Naive B cell (primary cell): ENCODE data around the gene NFIA. TPM values are rescaled to one million over a fixed set of nuclear protein-coding genes. Genes with fewer than 3 reads are reported as not detected.

Source experiments
- ATAC-seq, 2 donors: fragments of 150-1000 bp; cut with Tn5 transposase; 2 replicates each; pipeline ENCODE4 v1.10.0; 2021; ENCODE audit warnings: low read depth in 2 of 2, mild to moderate bottlenecking in 2 of 2, moderate library complexity in 2 of 2
- DNase-seq: peaks from one replicate; pipeline ENCODE4 v3.0.0; 2022
- H3K27ac Mint-ChIP-seq, 6 donors: one replicate each; pipeline ENCODE4 v1.8.0; 2020 to 2022; ENCODE audit warnings: mild to moderate bottlenecking in 6 of 6, mixed read lengths in 6 of 6, moderate library complexity in 5 of 6, inconsistent platforms in 2 of 6
- H3K27me3 Mint-ChIP-seq, 3 donors: one replicate each; pipeline ENCODE4 v1.8.0; 2021 to 2022; ENCODE audit warnings: mixed read lengths in 3 of 3, mild to moderate bottlenecking in 1 of 3
- H3K36me3 Mint-ChIP-seq, 2 donors: one replicate each; pipeline ENCODE4 v1.8.0; 2020 to 2022; ENCODE audit warnings: mixed read lengths in 2 of 2, inconsistent platforms in 1 of 2, mild to moderate bottlenecking in 1 of 2
- H3K4me1 Mint-ChIP-seq, 3 donors: one replicate each; pipeline ENCODE4 v1.8.0; 2020 to 2022; ENCODE audit warnings: mixed read lengths in 3 of 3, inconsistent platforms in 1 of 3, mild to moderate bottlenecking in 1 of 3, moderate library complexity in 1 of 3
- H3K4me3 Mint-ChIP-seq, 8 donors: one replicate each; pipeline ENCODE4 v1.8.0; 2020 to 2022; ENCODE audit warnings: mild to moderate bottlenecking in 8 of 8, mixed read lengths in 8 of 8, moderate library complexity in 8 of 8, inconsistent platforms in 2 of 8
- H3K9me3 Mint-ChIP-seq, 7 donors: one replicate each; pipeline ENCODE4 v1.8.0; 2020 to 2022; ENCODE audit warnings: mixed read lengths in 7 of 7, mild to moderate bottlenecking in 5 of 7, inconsistent platforms in 2 of 7, moderate library complexity in 1 of 7
- polyA plus RNA-seq, 6 donors: library from polyadenylated mRNA; unstranded; fragments of 300-500 nt; fragmentation: Illumina TruSeq; gene quantifications; one replicate each; pipeline ENCODE4 v1.2.3, GENCODE V29; 2021; ENCODE audit warnings: low read depth in 6 of 6

Gene NFIA
- polyA plus RNA-seq, 6 donors from 2014 or later = 0.77 to 5.7 (median 1.4) TPM

DNA sequence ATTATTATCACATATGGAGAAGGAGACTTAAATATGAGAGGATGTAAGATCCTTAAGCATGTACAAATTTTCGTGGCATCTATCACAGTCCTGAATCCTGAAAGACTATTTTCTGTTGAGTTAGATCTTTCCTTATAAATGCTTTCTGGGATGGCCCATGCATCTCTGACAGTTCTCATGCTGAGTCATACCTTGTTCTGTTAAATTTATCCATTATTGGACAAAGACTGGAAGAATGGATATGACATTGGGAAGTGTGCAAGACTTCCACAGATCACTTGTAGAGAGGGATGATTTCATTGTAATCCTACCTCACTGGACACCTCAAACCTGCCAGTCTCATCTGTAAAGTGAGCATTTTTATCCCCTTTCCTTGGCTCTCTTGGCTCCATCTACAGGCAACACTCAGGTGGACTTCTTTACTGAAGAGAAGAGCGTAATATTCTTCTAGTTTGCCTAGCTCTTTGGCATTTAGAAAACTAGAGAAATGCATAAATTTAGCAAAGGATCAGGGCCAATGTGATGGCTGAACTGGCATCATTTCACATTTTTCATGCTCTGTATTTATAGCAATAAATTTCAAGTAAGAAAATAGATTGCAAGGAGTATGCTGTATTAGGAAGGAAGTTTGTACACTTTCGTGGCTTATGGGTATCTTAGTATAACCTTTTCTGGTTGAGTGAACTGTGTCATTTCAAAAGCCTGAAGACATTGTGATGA lies 128.2 kb downstream of the NFIA start:
- Mint-ChIP-seq H3K27ac (peak overlapping the region in 1 of 6 donors; percentile 51), H3K4me3 (no peak overlapping the region), H3K36me3 (no peaks in the 10 kb centered on the region), H3K4me1 (no peaks in the 10 kb centered on the region), H3K9me3 (no peaks in the 10 kb centered on the region), H3K27me3 (peaks cover 4 to 23% (median 5%) of the 10 kb centered on the region in 3 donors)
- DNase-seq = no peak
- ATAC-seq = no peak

DNA sequence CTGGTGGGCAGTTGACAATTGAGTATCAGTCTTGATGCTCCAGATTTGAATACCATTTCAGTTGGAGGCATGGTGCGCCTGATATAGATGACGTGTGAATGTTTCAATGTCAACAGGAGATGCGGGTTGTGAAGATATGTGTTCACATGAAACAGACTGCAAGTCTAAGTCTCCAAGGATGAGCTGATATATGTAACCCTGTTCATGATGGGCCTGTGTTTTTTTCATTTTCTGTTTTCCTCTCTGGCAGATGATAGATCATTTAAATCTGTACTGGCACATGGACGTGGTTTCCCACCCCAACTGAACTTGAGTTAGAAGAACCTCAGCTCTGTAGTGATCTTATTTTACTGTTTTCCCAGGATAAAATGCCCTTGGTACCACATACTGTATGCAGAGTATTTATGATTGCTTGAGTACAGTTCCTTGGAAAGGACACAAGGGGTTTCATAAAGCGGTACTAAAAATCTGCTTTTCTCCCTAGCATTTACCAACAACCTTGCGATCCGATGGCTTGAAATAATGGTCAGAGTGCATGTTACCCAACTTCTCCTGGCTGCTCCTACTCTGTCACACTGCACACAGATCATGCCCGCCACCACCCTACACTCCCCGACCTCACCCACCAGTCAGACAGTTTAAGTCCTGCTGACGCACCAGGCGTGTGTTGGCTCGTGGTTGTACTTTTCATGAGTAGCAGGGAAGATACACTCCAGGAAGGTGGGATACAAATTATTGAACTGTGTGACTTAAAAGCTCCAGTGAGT lies 131.1 kb downstream of the NFIA start:
- no peak for ATAC-seq
- H3K4me1 Mint-ChIP-seq = no peaks in the 10 kb centered on the region
- no peak for DNase-seq
- H3K4me3 Mint-ChIP-seq = no peak overlapping the region
- no peak overlapping the region for H3K27ac Mint-ChIP-seq
- peaks cover 0 to 11% (median 0%) of the 10 kb centered on the region in 3 donors for H3K27me3 Mint-ChIP-seq
- no peaks in the 10 kb centered on the region for H3K36me3 Mint-ChIP-seq
- H3K9me3 Mint-ChIP-seq = no peaks in the 10 kb centered on the region

DNA sequence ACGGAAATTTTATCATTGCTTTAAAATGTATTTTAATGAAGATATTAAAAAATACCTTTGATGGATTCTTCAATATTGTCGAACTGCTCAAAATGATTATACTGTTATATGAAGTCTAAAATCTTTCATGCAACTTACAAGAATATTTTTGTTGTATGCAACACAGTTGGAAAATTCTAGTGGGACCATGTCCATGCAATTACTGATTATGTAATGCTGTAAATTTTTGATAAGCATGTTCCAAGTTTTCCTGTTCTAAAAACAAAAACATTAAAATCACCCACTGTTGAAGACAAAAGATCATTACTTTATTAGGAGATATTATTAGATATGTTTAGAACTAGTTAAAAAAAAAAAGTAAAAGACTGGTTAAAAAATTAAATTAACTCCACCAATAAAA lies 132.8 kb downstream of the NFIA start:
- H3K36me3 Mint-ChIP-seq = no peaks in the 10 kb centered on the region
- no peak overlapping the region for H3K4me3 Mint-ChIP-seq
- peaks cover 0 to 2% (median 0%) of the 10 kb centered on the region in 7 donors for H3K9me3 Mint-ChIP-seq
- H3K27ac Mint-ChIP-seq = no peak overlapping the region
- H3K27me3 Mint-ChIP-seq = peaks cover 0 to 11% (median 0%) of the 10 kb centered on the region in 3 donors
- no peaks in the 10 kb centered on the region for H3K4me1 Mint-ChIP-seq
- DNase-seq = no peak
- ATAC-seq = no peak

DNA sequence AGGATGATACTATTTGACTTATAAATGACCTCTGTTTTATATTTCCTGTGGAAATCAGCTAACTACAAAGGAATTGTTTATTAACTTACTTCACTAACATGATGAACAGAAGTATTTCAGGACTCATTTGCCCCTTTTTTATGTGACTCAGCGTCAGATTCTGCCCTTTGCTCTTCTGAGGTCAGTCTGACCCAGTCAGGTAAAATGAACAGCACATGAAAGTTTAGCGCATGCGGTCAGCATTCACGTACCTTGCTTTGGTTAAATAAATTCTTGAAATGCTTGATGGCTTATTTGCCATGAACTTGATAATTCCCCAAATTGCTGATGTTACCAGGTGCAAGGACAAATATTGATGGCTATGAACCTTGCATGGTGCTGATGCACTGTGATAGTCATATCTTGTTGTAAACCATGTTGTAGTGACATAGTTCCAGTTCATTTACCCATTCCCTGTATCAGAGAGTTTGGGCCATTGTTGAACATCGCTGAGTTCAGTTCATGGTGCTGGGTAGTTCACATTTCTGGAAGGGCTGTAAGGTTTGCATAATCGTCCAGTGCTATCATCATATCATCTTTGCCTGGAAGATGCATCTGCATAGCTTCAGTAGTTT lies 133.4 kb downstream of the NFIA start:
- H3K36me3 Mint-ChIP-seq = no peaks in the 10 kb centered on the region
- DNase-seq (no peak), ATAC-seq (no peak)
- H3K4me1 Mint-ChIP-seq = no peaks in the 10 kb centered on the region
- H3K4me3 Mint-ChIP-seq = no peak overlapping the region
- peaks cover 0 to 11% (median 0%) of the 10 kb centered on the region in 3 donors for H3K27me3 Mint-ChIP-seq
- no peak overlapping the region for H3K27ac Mint-ChIP-seq
- H3K9me3 Mint-ChIP-seq = peaks cover 0 to 2% (median 0%) of the 10 kb centered on the region in 7 donors

DNA sequence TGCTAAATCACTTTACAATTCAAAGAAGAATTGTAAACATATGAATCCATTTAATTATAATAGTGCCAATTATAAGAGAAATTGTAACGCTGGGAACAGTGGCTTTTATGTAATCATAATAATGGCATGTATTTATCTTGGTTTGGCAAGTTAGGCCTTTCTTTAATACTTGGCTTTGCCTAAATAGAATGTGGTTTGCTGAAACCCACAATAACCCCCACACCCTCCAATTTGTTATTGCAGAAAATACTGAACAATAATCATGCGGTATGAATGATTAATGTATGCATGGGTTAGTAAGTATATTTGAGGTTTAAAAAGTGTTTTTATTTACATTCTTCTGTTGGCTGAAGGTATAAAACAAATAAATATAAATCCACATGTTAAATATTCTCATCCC lies 138.2 kb downstream of the NFIA start:
- no peaks in the 10 kb centered on the region for H3K36me3 Mint-ChIP-seq
- DNase-seq (no peak), ATAC-seq (no peak)
- no peak overlapping the region for H3K4me3 Mint-ChIP-seq
- H3K27ac Mint-ChIP-seq = no peak overlapping the region
- no peaks in the 10 kb centered on the region for H3K27me3 Mint-ChIP-seq
- peaks cover 0 to 2% (median 0%) of the 10 kb centered on the region in 7 donors for H3K9me3 Mint-ChIP-seq
- H3K4me1 Mint-ChIP-seq = no peaks in the 10 kb centered on the region

DNA sequence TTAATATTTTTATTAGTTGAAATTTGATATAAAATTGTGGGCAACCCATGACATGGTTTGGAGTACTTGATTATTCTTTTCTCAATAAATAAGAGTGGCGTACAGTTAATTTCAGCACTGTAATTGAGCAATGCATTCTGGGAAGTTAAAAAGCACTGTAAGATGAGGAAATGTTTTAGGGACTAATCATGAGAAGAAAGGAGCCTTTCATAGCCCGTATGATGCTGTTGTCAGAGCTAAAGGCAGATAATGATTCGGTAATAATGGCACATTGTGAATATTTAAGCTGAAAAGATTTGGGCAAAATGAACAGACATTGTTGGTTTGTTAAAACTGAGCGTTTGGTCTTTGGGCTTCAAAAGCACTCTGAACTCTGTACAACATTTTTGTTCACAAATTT lies 139.3 kb downstream of the NFIA start:
- H3K36me3 Mint-ChIP-seq = no peaks in the 10 kb centered on the region

DNA sequence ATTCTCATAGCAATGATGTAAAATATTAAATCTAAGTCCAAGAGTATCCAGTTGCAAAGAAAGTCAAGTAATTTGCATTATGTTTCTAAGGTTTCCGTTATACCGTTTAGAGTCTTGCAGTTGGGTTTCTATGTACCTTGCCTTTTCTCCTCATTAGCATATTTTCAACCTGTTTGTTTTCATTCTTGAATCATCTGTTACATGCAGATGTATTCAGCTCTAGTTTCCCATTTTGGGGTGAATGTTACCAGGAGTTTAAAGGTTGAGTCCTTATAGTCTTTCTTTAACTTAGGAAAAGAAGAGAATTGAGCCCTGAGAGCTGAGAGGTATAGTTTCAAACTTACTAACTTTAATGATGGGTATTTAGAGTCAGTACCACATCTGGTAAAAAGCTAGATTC lies 139.9 kb downstream of the NFIA start:
- ATAC-seq (no peak), DNase-seq (no peak)
- Mint-ChIP-seq H3K9me3 (peaks cover 0 to 2% (median 0%) of the 10 kb centered on the region in 7 donors), H3K27me3 (no peaks in the 10 kb centered on the region), H3K27ac (no peak overlapping the region), H3K4me1 (no peaks in the 10 kb centered on the region), H3K36me3 (no peaks in the 10 kb centered on the region), H3K4me3 (no peak overlapping the region)

More for the DNA sequence above, 139.3 kb downstream of the NFIA start:
- DNase-seq (no peak), ATAC-seq (no peak)
- peaks cover 0 to 2% (median 0%) of the 10 kb centered on the region in 7 donors for H3K9me3 Mint-ChIP-seq
- H3K27ac Mint-ChIP-seq = no peak overlapping the region
- no peaks in the 10 kb centered on the region for H3K27me3 Mint-ChIP-seq
- no peak overlapping the region for H3K4me3 Mint-ChIP-seq
- no peaks in the 10 kb centered on the region for H3K4me1 Mint-ChIP-seq

DNA sequence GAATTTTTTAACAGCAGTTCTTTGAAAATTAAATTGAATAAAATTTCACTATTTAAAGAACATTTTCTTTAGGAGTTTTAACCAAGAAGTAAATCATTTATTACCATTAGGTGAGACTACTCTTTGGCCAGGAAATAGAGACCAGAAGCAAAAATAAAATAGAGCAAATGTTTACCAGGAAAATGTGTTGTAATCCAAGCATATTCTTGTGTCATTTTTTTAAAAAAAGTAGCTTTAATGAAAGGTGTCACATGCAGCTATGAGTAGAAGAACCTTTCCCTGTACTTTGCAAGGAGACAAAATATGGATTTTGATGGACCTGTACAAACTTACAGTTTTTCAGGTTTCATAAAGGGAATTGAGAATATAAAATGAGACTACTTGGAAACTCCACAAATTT lies 140.8 kb downstream of the NFIA start:
- H3K27me3 Mint-ChIP-seq = no peaks in the 10 kb centered on the region
- no peak for DNase-seq
- H3K4me1 Mint-ChIP-seq = no peaks in the 10 kb centered on the region
- no peaks in the 10 kb centered on the region for H3K36me3 Mint-ChIP-seq
- H3K4me3 Mint-ChIP-seq = no peak overlapping the region
- peaks cover 0 to 2% (median 0%) of the 10 kb centered on the region in 7 donors for H3K9me3 Mint-ChIP-seq
- ATAC-seq = no peak
- H3K27ac Mint-ChIP-seq = no peak overlapping the region

DNA sequence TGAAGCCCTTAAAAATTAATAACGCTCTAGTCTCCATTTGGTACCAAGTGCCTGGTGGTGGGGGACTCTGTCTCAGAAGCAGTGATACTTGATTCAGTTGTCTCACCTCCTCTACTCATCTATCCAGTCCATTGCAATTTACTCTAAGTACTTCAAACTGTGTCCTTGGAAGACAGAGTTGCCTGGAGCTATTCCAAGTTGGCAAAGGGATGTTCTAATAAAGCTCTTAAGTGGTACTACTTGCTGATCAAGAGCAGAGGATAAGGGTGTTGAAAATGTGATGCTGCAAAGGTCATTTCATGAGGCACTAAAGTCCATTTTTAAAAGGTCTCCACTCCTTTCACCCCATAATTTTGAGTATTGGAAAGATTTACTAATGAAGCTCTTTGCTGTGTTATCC lies 142.2 kb downstream of the NFIA start:
- ATAC-seq = no peak
- peaks cover 0 to 2% (median 0%) of the 10 kb centered on the region in 7 donors for H3K9me3 Mint-ChIP-seq

DNA sequence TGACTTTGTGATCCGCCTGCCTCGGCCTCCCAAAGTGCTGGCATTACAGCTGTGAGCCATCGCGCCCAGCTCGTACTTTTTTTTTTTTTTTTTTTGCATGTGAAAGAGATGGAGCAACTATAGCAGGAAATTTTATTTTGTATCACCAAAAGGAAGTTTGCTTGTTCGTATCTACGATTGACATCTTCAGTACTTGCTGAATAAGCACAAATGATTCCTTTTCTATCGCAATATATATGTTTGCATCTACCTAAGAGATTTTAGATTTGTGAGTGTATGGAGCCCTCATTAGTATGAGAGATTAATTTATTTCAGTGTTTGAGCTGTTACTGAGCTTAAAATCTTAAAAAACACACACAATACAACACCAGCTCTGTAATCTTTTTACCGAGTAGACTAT lies 143.1 kb downstream of the NFIA start:
- no peak for ATAC-seq
- H3K9me3 Mint-ChIP-seq = no peaks in the 10 kb centered on the region
- no peak for DNase-seq
- H3K36me3 Mint-ChIP-seq = no peaks in the 10 kb centered on the region
- no peaks in the 10 kb centered on the region for H3K27me3 Mint-ChIP-seq
- no peaks in the 10 kb centered on the region for H3K4me1 Mint-ChIP-seq
- no peak overlapping the region for H3K27ac Mint-ChIP-seq
- H3K4me3 Mint-ChIP-seq = no peak overlapping the region

More for the DNA sequence above, 142.2 kb downstream of the NFIA start:
- Mint-ChIP-seq H3K36me3 (no peaks in the 10 kb centered on the region), H3K4me3 (no peak overlapping the region), H3K27me3 (no peaks in the 10 kb centered on the region), H3K27ac (no peak overlapping the region), H3K4me1 (no peaks in the 10 kb centered on the region)
- no peak for DNase-seq

DNA sequence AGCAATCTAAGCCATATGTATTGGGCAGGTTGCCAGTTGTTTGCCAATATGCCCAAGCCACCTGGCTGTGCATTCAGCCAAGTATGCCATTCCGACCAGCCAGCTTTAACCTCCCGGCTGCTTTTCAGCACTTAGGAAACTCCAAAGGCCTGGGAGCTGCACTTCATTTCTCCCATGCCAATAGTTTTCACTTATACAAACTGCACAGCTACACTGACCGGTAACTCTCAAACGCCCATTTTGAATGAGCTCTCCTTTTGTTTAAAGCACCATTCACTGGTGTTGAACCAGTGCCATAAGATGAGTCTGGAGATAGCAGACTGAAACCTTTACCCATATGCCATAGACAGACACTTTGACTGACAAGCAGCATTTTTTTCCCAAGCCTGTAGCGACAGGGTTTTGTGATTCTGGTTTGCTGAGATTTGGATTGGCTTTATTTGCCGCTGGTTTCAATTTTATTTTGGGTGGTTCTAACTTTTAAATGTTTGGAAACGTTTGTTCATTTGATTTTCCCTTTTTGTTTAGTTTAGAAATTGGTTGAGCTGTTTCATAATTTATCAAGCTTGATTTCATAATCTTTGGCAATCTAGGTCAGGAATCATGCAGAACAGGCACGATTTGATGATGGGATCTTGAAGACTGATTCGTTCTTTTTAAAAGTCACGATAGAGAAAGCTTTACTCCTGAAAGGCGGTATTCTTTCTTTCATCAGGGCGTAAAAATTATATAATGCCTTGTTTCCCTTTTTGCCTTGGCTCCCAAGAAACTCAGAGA lies 144.6 kb downstream of the NFIA start:
- no peak overlapping the region for H3K4me3 Mint-ChIP-seq

DNA sequence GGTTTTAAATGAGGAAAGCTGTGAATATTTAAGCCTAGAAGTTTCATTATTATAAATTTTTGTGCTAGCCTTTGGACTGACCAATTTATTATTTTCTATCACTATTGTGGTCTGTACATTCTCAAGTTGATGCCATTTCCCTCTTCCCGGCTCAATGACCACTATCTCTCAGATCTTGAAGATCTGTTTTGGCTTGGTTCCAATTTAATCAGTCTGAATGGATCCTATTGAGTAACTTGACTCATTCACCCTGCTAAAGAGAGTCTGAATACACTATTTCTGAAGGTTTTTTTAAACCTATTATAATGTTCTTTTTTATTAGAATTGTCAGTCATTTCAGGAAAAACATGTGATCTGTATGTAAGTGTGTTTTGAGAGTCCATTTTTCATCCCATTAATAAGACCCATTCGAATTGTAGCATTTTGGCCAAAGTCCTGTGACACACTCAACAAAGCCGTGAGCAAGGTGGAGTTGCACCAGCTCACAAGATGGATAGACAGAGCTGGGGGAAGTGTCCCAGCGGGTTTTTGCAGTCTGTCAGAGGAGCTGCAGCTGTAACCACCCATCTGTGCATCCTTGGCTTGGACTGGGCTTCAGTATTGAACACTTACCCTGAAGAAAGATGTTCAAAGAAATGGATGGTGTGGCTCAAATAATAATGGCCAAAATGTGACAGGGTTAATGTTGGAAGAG lies 145.6 kb downstream of the NFIA start:
- ATAC-seq (no peak), DNase-seq (no peak)
- Mint-ChIP-seq H3K4me1 (no peaks in the 10 kb centered on the region), H3K4me3 (no peak overlapping the region), H3K27ac (no peak overlapping the region), H3K36me3 (no peaks in the 10 kb centered on the region), H3K27me3 (no peaks in the 10 kb centered on the region), H3K9me3 (no peaks in the 10 kb centered on the region)

More for the DNA sequence above, 144.6 kb downstream of the NFIA start:
- no peak for ATAC-seq
- Mint-ChIP-seq H3K36me3 (no peaks in the 10 kb centered on the region), H3K27me3 (no peaks in the 10 kb centered on the region), H3K9me3 (no peaks in the 10 kb centered on the region), H3K4me1 (no peaks in the 10 kb centered on the region), H3K27ac (no peak overlapping the region)
- no peak for DNase-seq

DNA sequence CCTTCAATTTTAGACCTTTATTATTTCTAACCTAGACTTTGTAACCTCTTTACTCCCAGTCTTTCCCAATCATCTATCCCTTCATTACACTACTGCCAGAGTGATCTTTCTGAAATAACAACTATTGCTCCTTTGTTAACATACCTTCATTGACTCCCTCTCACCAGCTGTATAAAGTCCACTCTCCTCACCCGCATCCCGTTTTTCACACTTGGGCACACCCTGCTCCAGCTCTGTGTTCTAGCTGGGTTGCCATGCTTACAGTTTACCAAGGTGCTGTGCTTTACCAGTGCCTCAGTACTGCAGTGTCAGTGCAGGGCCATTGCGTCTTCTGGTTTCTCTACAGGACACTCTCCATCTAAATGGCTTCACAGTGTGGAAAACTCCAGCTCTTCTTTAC lies 148.2 kb downstream of the NFIA start:
- H3K36me3 Mint-ChIP-seq = no peaks in the 10 kb centered on the region
- no peak overlapping the region for H3K27ac Mint-ChIP-seq
- H3K27me3 Mint-ChIP-seq = no peaks in the 10 kb centered on the region
- peaks cover 0 to 4% (median 0%) of the 10 kb centered on the region in 7 donors for H3K9me3 Mint-ChIP-seq
- DNase-seq (no peak), ATAC-seq (no peak)
- H3K4me3 Mint-ChIP-seq = no peak overlapping the region
- H3K4me1 Mint-ChIP-seq = no peaks in the 10 kb centered on the region
